HG03045 (cell line): ENCODE results near the gene RETREG2.
A peak's percentile ranks its signal among the peaks of the same experiment; 100 is the strongest.

Experiments used
- ATAC-seq: cut with Tn5 transposase; IDR thresholded peaks from one replicate; pipeline ENCODE4 v1.9.1; 2021; ENCODE audit warnings: mild to moderate bottlenecking, moderate library complexity; ENCODE audit not compliant: unreplicated experiment

Gene RETREG2

GRCh38 chr2:219213026-219213415 lies 34.9 kb downstream of the RETREG2 start:
- no peak for ATAC-seq

GRCh38 chr2:219213486-219214071 lies 35.5 kb downstream of the RETREG2 start:
- no peak for ATAC-seq

- no peak for ATAC-seq
Measured at GRCh38 chr2:219214141-219214540, 36.1 kb downstream of the RETREG2 start.

- no peak for ATAC-seq
Measured at GRCh38 chr2:219214786-219215185, 36.7 kb downstream of the RETREG2 start.

GRCh38 chr2:219215871-219216534 lies 37.9 kb downstream of the RETREG2 start:
- no peak for ATAC-seq

GRCh38 chr2:219216535-219216915 lies 38.5 kb downstream of the RETREG2 start:
- no peak for ATAC-seq

- peak; percentile 18 for ATAC-seq
Measured at GRCh38 chr2:219218217-219218731, 40.2 kb downstream of the RETREG2 start.

- peak; percentile 67 for ATAC-seq
Measured at GRCh38 chr2:219218732-219219701, 40.9 kb downstream of the RETREG2 start, which contains the start of gene ABCB6. Gene ABCB6, minus strand, starts transcription at chr2:219218958. Its CDS starts 285 bp downstream, at chr2:219218673.

- no peak for ATAC-seq
Measured at GRCh38 chr2:219219784-219220532, 41.9 kb downstream of the RETREG2 start.

GRCh38 chr2:219220652-219221402 lies 42.8 kb downstream of the RETREG2 start:
- ATAC-seq: no peak

GRCh38 chr2:219221957-219222518 lies 44.0 kb downstream of the RETREG2 start:
- ATAC-seq: no peak

- ATAC-seq: no peak
Measured at GRCh38 chr2:219223831-219224610, 45.9 kb downstream of the RETREG2 start.

GRCh38 chr2:219225350-219225749 lies 47.3 kb downstream of the RETREG2 start:
- no peak for ATAC-seq

- ATAC-seq: no peak
Measured at GRCh38 chr2:219228041-219228910, 50.2 kb downstream of the RETREG2 start.

GRCh38 chr2:219228911-219229304 lies 50.8 kb downstream of the RETREG2 start:
- ATAC-seq: no peak

GRCh38 chr2:219229305-219230058 lies 51.4 kb downstream of the RETREG2 start, which contains the start of the genes ANKZF1 and ATG9A:
Gene ANKZF1, plus strand, starts transcription at chr2:219229806. Its CDS starts 452 bp downstream, at chr2:219230258.
Gene ATG9A, minus strand, starts transcription at chr2:219229636. Its CDS starts 1,612 bp downstream, at chr2:219228024.
- peak; percentile 96 for ATAC-seq

GRCh38 chr2:219230059-219230540 lies 52.0 kb downstream of the RETREG2 start:
- no peak for ATAC-seq
